K562 (cell line): ENCODE data around the gene SPATA2L. TPM values are rescaled to one million over a fixed set of nuclear protein-coding genes. Genes with fewer than 3 reads are reported as not detected.

Experiments used
- ATAC-seq: fragments of 200-7000 bp; cut with Tn5 transposase; 3 replicates; pipeline ENCODE4 v1.9.1; 2020; ENCODE audit warnings: moderate library complexity
- BruUV-seq: library from RNA; stranded (reverse); fragments of 400-500 nt; replicated peaks from 2 replicates; lab custom pipeline; 2021; lab: Mats Ljungman, UMichigan
- CTCF ChIA-PET: fragments of 300-600 bp; formaldehyde crosslinking; extraction: SDS; loops from one replicate; lab custom pipeline; 2021; ENCODE audit warnings: low intra/inter-chr PET ratio; lab: Yijun Ruan, JAX
- POLR2A ChIA-PET: fragments of 300-600, 350-650 bp; sonication (Branson Sonifier 250); formaldehyde crosslinking; extraction: SDS; loops from one replicate; lab custom pipeline; 2021; ENCODE audit warnings: antibody characterized with exemption, inconsistent platforms; lab: Yijun Ruan, JAX
- DNase-seq, 4 experiments: peaks; one replicate each; pipeline versions ENCODE4 v3.0.0 to v3.0.0-alpha.2; 2011 to 2018; ENCODE audit warnings: low spot score in 3 of 4, mixed read lengths in 3 of 4; ENCODE audit errors: extremely low read depth in 1 of 4
- FAIRE-seq: peaks from 2 replicates; lab custom pipeline; 2011; peaks lifted over from hg19 to GRCh38; lab: Jason Lieb, UNC
- H2AFZ ChIP-seq: 2 replicates; pipeline ENCODE4 v1.6.0; 2011; ENCODE audit warnings: low read depth, low read length, control low read depth, inconsistent platforms
- H3K27ac ChIP-seq: fragments of 200-600 bp; 3 replicates; pipeline ENCODE4 v1.8.0; 2011; ENCODE audit warnings: low read depth, mild to moderate bottlenecking, control low read depth, inconsistent platforms, low read length, moderate library complexity, mixed read lengths; ENCODE audit errors: extremely low read depth
- H3K27me3 ChIP-seq, 2 experiments: fragments of 300-600 bp in 1 of 2; 2 replicates in 1 of 2; 3 replicates in 1 of 2; pipeline versions ENCODE4 v1.6.0 to v1.8.0; 2011; ENCODE audit warnings: inconsistent platforms in 2 of 2, low read length in 2 of 2, mild to moderate bottlenecking in 1 of 2, mixed read lengths in 1 of 2, moderate library complexity in 1 of 2; ENCODE audit not compliant: control insufficient read depth in 2 of 2, insufficient read depth in 2 of 2
- H3K36me3 ChIP-seq: fragments of 300-600 bp; 3 replicates; pipeline ENCODE4 v1.8.0; 2011; ENCODE audit warnings: mild to moderate bottlenecking, low read length, inconsistent platforms; ENCODE audit not compliant: control insufficient read depth, insufficient read depth
- H3K4me1 ChIP-seq, 2 experiments: fragments of 200-600 bp in 1 of 2; replicated peaks in 1 of 2; 2 replicates in 1 of 2; 3 replicates in 1 of 2; pipeline versions ENCODE4 v1.5.1 to v1.8.0; 2011; ENCODE audit warnings: inconsistent platforms in 2 of 2, low read length in 2 of 2, mild to moderate bottlenecking in 1 of 2, mixed read lengths in 1 of 2, moderate library complexity in 1 of 2; ENCODE audit not compliant: control insufficient read depth in 2 of 2, insufficient read depth in 2 of 2
- H3K4me2 ChIP-seq: 2 replicates; pipeline ENCODE4 v1.6.1; 2011; ENCODE audit warnings: low read length, control low read depth, inconsistent platforms, mixed read lengths; ENCODE audit not compliant: insufficient read depth
- H3K4me3 ChIP-seq: fragments of 200-600 bp; sonication (generic), shearing (Covaris generic); 2 replicates; pipeline ENCODE4 v1.5.1; 2016; ENCODE audit warnings: control low read depth, inconsistent platforms
- H3K79me2 ChIP-seq: fragments of 200-600 bp; 3 replicates; pipeline ENCODE4 v1.8.0; 2011; ENCODE audit warnings: low read length, inconsistent platforms; ENCODE audit not compliant: control insufficient read depth, insufficient read depth
- H3K9ac ChIP-seq, 2 experiments: 2 replicates each; pipeline versions ENCODE4 v1.6.0 to v1.6.1; 2011; ENCODE audit warnings: low read depth in 2 of 2, low read length in 2 of 2, control low read depth in 1 of 2, inconsistent platforms in 1 of 2, mild to moderate bottlenecking in 1 of 2, mixed read lengths in 1 of 2; ENCODE audit not compliant: insufficient read depth in 1 of 2
- H3K9me1 ChIP-seq: one replicate; pipeline ENCODE4 v1.6.0; 2011; ENCODE audit warnings: inconsistent platforms, mild to moderate bottlenecking, low read length, moderate library complexity; ENCODE audit not compliant: control insufficient read depth, insufficient read depth
- H3K9me3 ChIP-seq: replicated peaks from 2 replicates; pipeline ENCODE4 v1.5.1; 2011; ENCODE audit warnings: low read depth, low read length, inconsistent platforms; ENCODE audit not compliant: control insufficient read depth, insufficient read depth
- H4K20me1 ChIP-seq: replicated peaks from 2 replicates; pipeline ENCODE4 v1.6.1; 2011; ENCODE audit warnings: low read length, inconsistent platforms, mixed read lengths; ENCODE audit not compliant: control insufficient read depth, insufficient read depth
- DIDO1 ChIP-seq: fragments of 450-650 bp; IDR thresholded peaks from 2 replicates; pipeline ENCODE4 v1.6.1; 2016; ENCODE audit warnings: low read depth, missing biosample characterization, missing genetic modification characterization
- HNRNPL ChIP-seq: fragments of 200-400 bp; formaldehyde crosslinking; IDR thresholded peaks from 2 replicates; pipeline ENCODE4 v1.6.1; 2017; ENCODE audit warnings: low read depth, mild to moderate bottlenecking, low read length
- NR2F6 ChIP-seq: fragments of 450-650 bp; formaldehyde crosslinking; IDR thresholded peaks from 2 replicates; pipeline ENCODE4 v1.4.0; 2020; ENCODE audit warnings: mild to moderate bottlenecking
- RBFOX2 ChIP-seq: fragments of 200-400 bp; formaldehyde crosslinking; IDR thresholded peaks from 2 replicates; pipeline ENCODE4 v1.6.1; 2017; ENCODE audit warnings: low read depth, mild to moderate bottlenecking, low read length, moderate library complexity
- RBM22 ChIP-seq: fragments of 200-400 bp; formaldehyde crosslinking; IDR thresholded peaks from 2 replicates; pipeline ENCODE4 v1.6.1; 2018; ENCODE audit warnings: low read length, low read depth; ENCODE audit not compliant: poor library complexity, severe bottlenecking
- ZNF431 ChIP-seq: sonication (generic); formaldehyde crosslinking; IDR thresholded peaks from 2 replicates; pipeline ENCODE4 v1.8.0; 2022; ENCODE audit warnings: mild to moderate bottlenecking, missing genetic modification reagents
- WGBS: fragments of 100-300 bp; shearing (Covaris generic); methylation state at CpG from one replicate; pipeline ENCODE4 v1.1.6; 2016; ENCODE audit warnings: low coverage, mixed read lengths; ENCODE audit not compliant: insufficient coverage; ENCODE audit errors: missing lambda C conversion rate; 5-methylcytosine and 5-hydroxymethylcytosine counted together
- in situ Hi-C: fragments of 300-500 bp; cut with MboI; formaldehyde crosslinking; loops from 4 replicates; pipeline ENCODE4 v1.15.0; 2018; ENCODE audit warnings: inconsistent platforms, mixed read lengths
- intact Hi-C: fragments of 100-400 bp; cut with micrococcal nuclease; formaldehyde crosslinking; loops from 2 replicates; pipeline ENCODE4 v1.14.2; 2022
- polyA plus RNA-seq, 8 experiments: library from polyadenylated mRNA; depleted of rRNA in 4 of 8; stranded (reverse) in 5 of 8; unstranded in 3 of 8; fragments of >200 nt; fragmentation: Nextera tagmentation in 2 of 8; fragmentation: Illumina TruSeq in 1 of 8; extraction: Ambion mirVana in 2 of 8; extraction: Trizol in 1 of 8; gene quantifications; 2 replicates each; pipeline versions ENCODE4 v1.2.1 to v1.2.3, GENCODE V29; 2011 to 2014; ENCODE audit warnings: inconsistent platforms in 1 of 8, missing spikeins in 1 of 8
- total RNA-seq, 7 experiments: library from RNA; depleted of rRNA in 6 of 7; stranded (reverse); fragments of >200 nt in 6 of 7; fragmentation: Illumina TruSeq in 2 of 7; extraction: Trizol in 2 of 7; gene quantifications; 2 replicates each; pipeline versions ENCODE4 v1.2.1 to v1.2.3, GENCODE V29; 2011 to 2021; ENCODE audit warnings: low replicate concordance in 1 of 7
- TF ChIP-seq, protein P1 (sequence below), 2 experiments: fragments of 200-800 bp in 1 of 2; sonication (Bioruptor generic) in 1 of 2; sonication (generic) in 1 of 2; formaldehyde crosslinking in 1 of 2; IDR thresholded peaks in 1 of 2; conservative IDR thresholded peaks in 1 of 2; 2 replicates each; pipeline versions ENCODE4 v1.5.0 to v1.6.1; 2016 to 2020; ENCODE audit warnings: missing compliant biosample characterization in 1 of 2, missing genetic modification characterization in 1 of 2, missing genetic modification reagents in 1 of 2

The SPATA2L gene
- total and polyA plus RNA-seq, 9 of the 15 experiments (the other 6 are each of a cell fraction or from before 2014, with no cell fraction given): 0.13 to 19.2 (median 4.8) TPM; not detected in 1

DNA sequence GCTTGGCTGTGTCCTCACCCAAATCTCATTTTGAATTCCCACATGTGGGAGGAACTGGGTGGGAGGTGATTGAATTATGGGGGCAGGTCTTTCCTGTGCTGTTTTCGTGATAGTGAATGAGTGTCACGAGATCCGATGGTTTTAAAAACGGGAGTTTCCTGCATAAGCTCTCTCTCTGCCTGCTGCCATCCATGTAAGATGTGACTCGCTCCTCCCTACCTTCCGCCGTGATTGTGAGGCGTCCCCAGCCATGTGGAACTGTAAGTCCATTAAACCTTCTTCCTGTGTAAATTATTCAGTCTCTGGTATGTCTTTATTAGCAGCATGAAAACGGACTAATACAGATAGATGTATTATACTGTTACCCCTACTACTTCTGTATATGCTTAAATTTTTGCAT lies 40.3 kb downstream of the SPATA2L start:
- H3K27me3 ChIP-seq: no peaks in the 10 kb centered on the region
- TF ChIP-seq HNRNPL (no peak), ZNF431 (CRISPR knock-in tag) (peak; percentile 90), NR2F6 (CRISPR knock-in tag) (no peak)
- WGBS: 95% methylated on average over 9 of the region's 9 CpGs
- ATAC-seq (no peak), FAIRE-seq (no peak), DNase-seq (no peak)
- ChIA-PET CTCF (no interaction called here), POLR2A (interaction anchor here (0.6 kb wide), 1 partner anchor 47 kb away, joined by 3 read pairs; no protein-coding TSS in a partner anchor)
- in situ Hi-C loops: no loop called here
- no peaks in the 10 kb centered on the region; the same call in 1 of the 2 replicates for H3K9me3 ChIP-seq
- H2AFZ ChIP-seq: no peak overlapping the region
- peaks cover 45% of the 10 kb centered on the region for H3K79me2 ChIP-seq
- no TSS peak for BruUV-seq
- H4K20me1 ChIP-seq: no peaks in the 10 kb centered on the region; the same call in 1 of the 2 replicates
- H3K9ac ChIP-seq: no peak overlapping the region
- H3K36me3 ChIP-seq: peaks cover 44% of the 10 kb centered on the region
- H3K9me1 ChIP-seq: no peaks in the 10 kb centered on the region
- intact Hi-C loops: no loop called here
- H3K4me2 ChIP-seq: no peak overlapping the region
- peaks cover 7 to 33% of the 10 kb centered on the region in 2 experiments; a peak in 3 of 5 replicates for H3K4me1 ChIP-seq
- no peak overlapping the region for H3K27ac ChIP-seq
- H3K4me3 ChIP-seq: no peak overlapping the region

DNA sequence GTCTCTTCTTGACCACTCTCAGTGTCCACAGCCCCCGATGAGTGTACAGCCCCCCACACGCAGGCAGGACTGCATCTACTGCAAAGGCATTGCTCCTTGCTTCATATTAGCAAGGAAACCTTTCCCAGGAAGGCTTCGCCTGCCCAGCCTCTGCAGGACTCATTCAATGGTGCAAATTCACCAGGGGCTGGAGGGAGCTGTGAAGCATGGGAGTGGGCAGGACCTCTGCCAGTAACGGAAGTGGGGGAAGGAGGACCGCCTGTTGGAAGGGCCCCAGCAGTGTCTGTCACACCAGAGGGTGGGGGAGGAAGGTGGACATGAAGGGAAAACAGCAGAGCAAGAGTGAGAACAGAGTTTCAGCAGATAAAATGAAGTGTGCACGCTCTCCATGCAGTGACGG lies 41.4 kb downstream of the SPATA2L start:
- H2AFZ ChIP-seq: no peak overlapping the region
- no peak for TF ChIP-seq DIDO1 (tag)
- TF ChIP-seq RBFOX2: peak; percentile 23; the same call in 1 of the 2 replicates
- TF ChIP-seq RBM22: no peak
- TF ChIP-seq, protein P1, sequence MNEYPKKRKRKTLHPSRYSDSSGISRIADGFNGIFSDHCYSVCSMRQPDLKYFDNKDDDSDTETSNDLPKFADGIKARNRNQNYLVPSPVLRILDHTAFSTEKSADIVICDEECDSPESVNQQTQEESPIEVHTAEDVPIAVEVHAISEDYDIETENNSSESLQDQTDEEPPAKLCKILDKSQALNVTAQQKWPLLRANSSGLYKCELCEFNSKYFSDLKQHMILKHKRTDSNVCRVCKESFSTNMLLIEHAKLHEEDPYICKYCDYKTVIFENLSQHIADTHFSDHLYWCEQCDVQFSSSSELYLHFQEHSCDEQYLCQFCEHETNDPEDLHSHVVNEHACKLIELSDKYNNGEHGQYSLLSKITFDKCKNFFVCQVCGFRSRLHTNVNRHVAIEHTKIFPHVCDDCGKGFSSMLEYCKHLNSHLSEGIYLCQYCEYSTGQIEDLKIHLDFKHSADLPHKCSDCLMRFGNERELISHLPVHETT (CRISPR knock-in tag; conservative IDR thresholded peaks at IDR 0.05 in 1 of 2, IDR thresholded peaks at IDR 0.05 in 1 of 2): no peak
- H3K4me1 ChIP-seq: peaks cover 7 to 43% of the 10 kb centered on the region in 2 experiments; a peak in 3 of 5 replicates
- intact Hi-C loops (no loop called here), in situ Hi-C loops (no loop called here)
- no peak for FAIRE-seq
- no peaks in the 10 kb centered on the region; the same call in 1 of the 2 replicates for H3K9me3 ChIP-seq
- BruUV-seq: no TSS peak
- ChIA-PET POLR2A (interaction anchor here (0.5 to 1.1 kb wide), 4 partner anchors 27 to 1160 kb away, joined by 3 read pairs; no protein-coding TSS in a partner anchor), CTCF (no interaction called here)
- ATAC-seq: no peak
- peaks cover 2% of the 10 kb centered on the region for H3K9me1 ChIP-seq
- no peaks in the 10 kb centered on the region; the same call in 1 of the 2 replicates for H4K20me1 ChIP-seq
- no peak overlapping the region for H3K4me3 ChIP-seq
- no peaks in the 10 kb centered on the region for H3K27me3 ChIP-seq
- H3K4me2 ChIP-seq: no peak overlapping the region
- H3K36me3 ChIP-seq: peaks cover 47% of the 10 kb centered on the region
- peaks cover 55% of the 10 kb centered on the region for H3K79me2 ChIP-seq
- peak overlapping the region in 1 of 2 experiments; percentile 29; a peak in 1 of 4 replicates for H3K9ac ChIP-seq
- H3K27ac ChIP-seq: no peak overlapping the region
- 89% methylated on average over 6 of the region's 7 CpGs for WGBS
- peak in 1 of 4 experiments; percentile 7 for DNase-seq
